ENCODE data around the gene ZC3H4.
"Not testable (repeated sequence)": the region's sequence is repeated elsewhere in the genome, so short reads cannot be mapped to it uniquely, and the experiment has no call there.

Gene ZC3H4

DNA sequence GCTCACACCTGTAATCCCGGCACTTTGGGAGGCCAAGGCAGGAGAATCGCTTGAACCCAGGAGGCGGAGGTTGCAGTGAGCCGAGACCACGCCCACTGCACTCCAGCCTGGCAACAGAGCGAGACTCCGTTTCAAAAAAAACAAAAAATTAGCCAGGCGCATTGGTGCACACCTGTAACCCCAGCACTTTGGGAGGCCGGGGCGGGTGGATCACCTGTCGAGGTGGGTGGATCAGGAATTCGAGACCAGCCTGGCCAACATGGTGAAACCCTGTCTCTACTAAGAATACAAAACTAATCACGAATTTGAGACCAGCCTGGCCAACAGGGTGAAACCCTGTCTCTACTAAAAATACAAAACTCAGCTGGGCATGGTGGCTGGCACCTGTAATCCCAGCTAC lies 35.2 kb downstream of the ZC3H4 start:
- FAIRE-seq = not testable (repeated sequence)

DNA sequence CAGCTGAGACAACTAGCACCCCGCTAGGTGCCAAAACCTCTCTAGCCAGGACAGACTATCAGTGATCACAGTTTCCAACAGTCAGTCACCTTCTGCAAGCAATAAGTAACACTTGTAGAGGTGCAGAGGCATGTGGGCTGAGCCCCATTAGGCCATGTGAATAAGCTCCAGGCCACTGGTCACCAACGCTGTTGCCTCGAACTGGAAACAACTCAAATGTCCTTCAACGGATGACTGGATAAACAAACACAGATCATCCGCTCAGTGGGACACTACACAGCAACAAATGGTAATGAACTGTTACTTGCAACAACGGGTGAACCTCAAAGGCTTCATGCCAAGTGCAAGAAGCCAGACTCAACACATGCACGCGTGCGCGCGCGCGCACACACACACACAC lies 37.6 kb downstream of the ZC3H4 start:
- no peak for FAIRE-seq

DNA sequence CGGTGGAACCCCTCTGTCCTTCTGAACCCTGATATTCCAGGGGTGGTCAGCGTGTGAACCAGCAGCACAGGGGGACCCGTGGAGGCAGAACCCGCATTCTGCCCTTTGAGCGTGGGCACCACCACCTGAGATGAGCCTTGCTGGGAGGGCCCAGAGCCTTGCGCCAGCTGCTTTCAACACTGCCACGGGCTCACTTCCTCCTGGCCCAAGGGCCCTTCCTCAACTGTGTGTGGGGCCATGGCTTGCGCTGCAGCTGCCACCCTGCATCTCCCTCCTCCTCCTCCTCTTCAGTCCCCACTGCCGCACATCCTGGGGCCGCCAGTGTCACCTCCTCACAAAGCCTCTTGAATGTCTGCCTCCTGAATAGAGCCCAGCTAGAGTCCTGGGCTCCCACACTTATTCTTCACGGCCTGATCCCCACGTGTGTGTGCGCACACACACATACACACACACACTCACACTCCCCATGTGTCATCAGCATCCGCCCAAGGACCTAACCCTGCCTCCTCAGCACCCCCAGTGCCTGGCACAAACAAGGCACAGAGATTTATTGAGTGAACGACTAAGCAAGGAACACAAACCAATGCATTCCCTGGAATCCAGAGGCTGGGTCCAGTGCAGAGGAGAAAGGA lies 38.3 kb downstream of the ZC3H4 start:
- FAIRE-seq = no peak

DNA sequence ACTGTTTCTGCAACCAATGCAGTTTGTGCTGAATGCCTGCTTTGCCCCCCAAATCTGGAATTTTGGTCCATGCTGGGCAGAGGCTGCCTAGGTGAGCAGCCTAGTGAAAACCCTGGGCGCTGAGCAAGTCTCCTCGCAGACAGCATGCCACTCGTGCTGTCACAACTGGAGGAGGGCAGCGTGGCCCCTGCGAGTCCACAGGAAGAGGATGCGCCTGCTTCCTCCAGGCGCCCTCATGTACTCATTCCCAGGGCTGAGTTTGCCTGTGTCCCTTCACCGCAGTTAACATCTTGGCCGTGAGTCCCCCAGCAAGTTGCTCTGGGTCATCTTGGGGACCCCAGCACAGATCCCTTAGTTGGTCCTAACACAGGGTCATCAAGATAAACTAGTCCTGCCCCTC lies 39.0 kb downstream of the ZC3H4 start:
- FAIRE-seq = no peak

DNA sequence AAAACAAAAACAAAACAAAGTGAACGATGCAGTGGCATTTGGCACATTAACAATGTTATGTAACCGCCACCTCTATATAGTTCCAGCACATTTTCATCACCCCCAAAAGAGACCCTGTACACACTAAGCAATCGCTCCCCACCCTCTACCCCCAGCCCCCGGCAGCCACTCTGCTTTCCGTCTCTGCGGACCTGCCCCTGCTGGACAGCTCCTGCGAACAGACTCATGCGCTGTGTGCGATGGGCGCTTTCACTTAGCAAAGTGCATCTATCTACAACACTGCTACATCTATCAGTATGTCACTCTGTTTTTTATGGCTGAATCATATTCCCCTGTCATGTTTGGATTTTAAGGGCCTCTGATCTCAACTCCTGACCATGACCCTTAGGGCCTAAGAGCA lies 40.0 kb downstream of the ZC3H4 start:
- no peak for FAIRE-seq

DNA sequence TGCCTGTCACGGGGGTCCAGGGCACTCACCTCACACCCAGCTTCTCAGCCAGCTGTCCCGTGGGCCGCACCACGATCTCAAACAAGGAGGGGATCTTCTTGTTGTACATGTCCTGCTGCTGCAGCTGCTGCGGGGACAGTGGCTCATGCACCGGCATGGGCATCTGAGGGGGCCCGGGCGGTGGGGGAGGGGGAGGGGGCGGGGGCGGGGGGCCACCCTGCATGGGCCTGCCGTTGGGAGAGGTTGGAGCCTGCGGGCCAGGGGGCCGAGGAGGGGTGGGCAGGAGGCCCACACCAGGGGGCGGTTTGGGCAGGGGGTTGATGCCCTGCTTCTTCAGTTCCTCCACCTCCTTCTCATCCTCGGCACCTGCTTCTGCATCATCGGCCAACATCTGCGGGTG lies 41.3 kb downstream of the ZC3H4 start:
- no peak for FAIRE-seq

DNA sequence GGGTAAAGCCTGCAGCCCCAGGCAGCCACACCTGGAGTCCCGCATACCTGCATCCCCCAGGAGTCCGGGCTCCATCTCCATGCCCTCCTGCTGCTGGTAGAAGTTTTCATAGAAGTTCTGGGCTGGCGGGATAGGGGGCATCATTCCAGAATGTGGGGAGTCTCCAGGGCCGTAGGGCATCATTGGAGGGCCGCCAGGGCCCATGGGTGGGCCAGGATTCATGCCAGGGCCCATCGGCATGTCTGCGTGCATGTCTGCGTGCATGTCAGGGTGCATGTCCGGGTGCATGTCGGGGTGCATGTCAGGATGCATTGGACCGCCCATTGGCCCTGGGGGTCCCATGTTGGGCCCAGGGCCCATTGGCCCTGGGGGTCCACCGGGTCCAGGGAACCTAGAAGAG lies 41.8 kb downstream of the ZC3H4 start:
- FAIRE-seq = no peak

DNA sequence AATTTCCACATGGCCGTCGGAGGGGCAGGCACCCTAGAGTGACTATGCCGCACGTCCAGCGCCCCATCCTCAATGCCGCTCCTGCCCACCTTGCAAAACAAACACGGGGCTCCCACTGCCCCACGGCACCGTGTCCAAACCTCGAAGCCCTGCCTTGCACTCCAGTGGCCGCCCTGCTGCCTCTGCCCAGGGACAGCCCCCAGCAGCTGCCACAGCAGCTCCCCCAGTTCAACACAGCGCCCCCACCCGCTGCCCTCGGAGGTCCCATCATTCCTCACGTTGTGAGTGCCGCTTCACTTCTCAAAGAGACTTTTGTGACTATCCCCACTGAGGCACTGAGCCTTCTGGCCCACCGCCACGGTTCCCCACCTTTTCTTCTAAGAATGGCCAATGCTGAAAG lies 42.8 kb downstream of the ZC3H4 start:
- no peak for FAIRE-seq

DNA sequence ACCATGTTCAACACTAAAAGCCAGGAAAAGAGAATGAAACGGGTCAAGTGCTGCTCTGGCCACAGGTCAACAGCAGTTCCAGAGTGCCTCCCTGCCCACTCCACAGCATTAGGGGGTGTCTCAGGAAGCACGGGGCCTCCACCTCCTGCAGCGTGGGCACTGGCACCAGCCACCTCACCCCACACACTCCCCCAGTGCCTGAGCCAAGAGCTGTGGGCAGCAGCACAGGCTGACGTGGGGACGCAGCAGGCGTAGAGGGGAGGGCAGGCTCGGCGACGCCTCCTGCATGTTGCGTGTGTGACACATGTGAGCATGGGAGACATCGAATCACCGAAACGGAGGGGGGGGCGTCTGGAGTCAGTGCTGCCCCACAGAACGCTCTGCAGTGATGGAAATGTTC lies 43.8 kb downstream of the ZC3H4 start:
- FAIRE-seq = no peak

DNA sequence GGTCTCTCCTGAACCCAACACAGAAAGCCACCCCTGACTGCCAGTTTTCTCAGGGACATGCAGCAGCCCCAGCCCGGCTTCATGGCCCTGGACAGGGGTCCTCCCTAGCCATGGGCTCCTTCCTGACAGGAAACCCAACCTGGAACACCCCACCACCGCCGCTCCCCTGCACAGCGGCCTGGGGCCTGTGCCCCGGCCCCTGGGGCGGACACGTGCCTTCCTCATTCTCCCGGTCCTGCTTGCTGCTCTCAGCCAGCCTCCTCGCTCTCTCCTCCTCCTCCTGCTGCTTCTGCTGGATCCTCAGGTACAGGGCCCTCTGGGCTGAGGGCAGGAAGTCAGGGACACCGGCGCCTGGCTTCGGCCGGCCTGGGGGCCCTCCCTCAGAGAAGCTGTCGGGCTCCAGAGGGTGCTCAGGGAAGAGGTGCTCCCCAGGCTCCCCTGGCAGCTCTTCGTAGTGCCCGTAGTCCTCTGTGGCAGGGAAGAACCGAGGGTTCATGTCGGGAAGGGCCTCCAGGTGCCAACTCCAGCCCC lies 44.6 kb downstream of the ZC3H4 start:
- no peak for FAIRE-seq

DNA sequence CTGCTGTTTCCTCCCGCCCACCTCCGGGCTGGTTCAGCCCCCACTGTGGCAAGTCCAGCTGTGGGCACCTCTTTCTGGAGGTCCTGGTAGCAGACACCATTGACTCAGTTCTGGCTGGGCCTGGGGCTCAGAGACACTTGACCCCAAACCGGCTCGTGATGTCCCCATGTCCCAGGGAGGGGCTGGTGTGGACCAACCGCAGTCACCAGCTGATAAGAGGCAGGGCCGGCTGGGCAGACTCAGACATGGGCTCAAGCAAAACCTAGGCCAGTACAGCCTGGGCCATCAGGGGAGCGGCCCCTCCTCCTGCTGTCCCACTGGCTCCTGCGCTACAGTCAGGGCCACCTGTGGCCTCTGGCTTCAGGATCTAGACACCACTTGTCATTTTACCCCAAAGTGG lies 45.3 kb downstream of the ZC3H4 start:
- FAIRE-seq = no peak

DNA sequence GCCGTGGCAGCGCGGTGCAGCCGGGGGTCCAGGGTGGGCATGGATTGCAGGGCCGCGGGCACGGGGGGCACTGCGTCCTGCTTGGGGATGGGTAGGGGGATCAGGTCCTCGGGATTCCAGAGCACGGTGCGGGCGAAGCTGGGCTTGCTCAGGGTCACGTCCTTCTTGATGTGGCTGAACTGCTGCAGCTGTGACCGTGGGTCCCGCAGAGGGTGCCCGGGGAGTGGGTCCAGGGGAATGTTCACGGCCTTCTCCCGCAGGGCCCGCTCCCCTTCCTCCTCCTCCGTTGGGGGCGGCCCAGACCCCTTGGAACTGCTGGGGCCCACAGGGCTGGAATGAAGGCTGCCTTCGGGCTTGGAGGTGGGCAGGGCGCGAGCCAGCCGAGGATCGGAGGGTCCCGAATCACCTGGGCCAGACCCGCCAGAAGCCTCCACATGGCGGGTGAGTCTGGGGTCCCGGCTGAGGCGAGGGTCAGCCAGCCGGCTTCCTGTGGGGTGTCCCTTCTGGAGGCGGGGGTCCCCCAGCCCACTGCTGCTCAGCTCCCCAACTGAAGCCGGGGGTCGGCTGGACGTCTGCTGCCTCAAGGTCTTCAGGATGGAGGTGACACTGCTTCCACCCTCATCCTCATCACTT lies 46.2 kb downstream of the ZC3H4 start:
- FAIRE-seq = no peak

DNA sequence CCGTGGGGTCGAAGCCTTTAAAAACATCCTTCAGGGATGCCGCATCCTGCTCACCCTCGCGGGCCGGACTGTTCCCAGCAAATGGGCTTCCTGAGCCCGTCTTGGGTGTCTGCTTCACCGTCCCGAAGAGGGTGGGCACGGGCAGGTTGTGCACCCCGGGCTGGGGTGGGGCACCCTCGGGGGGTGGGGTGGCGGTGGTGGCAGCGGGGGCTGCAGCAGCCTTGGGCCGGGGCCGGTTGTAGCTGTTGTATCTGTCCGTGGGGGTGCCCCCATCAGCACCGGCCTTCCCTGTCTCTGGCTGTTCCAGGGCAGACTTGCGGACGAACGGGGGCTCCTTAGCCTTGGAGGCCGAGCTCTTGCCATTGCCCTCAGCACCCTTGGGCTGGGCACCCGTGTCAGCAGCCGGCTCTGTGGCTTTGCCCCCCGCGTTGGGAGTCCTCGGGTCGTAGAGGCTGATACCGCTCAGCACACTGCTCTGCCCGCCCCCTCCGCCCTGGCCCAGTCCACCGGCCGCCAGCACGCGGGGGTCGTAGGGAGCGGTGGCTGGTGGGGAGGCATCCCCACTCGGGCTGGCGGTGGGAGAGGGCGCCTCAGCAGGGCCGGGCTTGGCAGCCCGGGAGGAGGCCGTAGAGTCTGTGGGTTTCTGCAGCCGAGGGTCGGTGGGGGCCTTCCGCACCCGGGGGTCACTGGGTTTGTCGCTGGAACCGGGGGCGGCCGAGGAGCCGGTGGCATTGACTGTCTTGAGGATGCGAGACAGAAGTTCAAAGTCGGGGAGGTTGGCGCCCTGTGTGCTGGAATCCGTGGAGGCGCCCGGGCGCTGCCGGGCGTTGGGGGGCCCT lies 47.0 kb downstream of the ZC3H4 start:
- no peak for FAIRE-seq

DNA sequence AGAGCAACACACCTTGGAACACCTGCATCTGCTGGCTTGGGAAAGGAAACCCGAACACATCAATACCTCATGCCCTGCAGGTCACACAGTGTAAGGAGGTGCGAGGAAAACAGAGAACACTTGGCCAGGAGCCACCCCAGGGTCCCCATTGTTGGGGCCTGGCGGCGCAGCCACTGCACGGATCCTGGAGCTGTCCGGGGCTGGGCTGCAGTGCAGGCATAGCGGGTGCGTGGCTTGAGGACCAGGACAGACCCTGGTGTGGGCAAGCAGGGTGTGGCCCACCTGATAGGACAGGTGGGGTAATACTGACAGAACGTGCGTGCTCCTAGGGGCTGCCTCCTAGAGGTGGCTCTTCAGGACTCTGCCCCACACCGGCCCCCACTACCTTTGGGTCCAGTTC lies 48.3 kb downstream of the ZC3H4 start:
- FAIRE-seq = no peak

DNA sequence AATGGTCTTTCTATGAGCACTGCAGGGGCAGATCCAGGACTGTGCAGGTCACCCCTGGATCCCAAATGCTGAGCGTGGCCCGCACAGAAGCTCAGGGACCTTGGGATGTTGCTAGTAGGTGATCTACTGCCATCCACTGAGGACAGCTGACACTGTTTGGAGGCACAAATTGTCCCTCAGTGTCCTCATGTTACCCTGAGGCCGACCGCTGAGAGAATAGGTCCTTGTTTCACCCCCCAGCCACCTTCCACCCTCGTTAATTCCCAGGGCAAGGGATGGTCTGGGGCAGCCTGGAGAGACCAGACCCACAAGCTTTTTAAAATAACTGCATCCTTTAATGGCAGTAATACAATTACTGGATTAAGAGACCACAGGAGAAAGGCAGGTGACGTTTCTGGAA lies 49.7 kb downstream of the ZC3H4 start:
- no peak for FAIRE-seq

DNA sequence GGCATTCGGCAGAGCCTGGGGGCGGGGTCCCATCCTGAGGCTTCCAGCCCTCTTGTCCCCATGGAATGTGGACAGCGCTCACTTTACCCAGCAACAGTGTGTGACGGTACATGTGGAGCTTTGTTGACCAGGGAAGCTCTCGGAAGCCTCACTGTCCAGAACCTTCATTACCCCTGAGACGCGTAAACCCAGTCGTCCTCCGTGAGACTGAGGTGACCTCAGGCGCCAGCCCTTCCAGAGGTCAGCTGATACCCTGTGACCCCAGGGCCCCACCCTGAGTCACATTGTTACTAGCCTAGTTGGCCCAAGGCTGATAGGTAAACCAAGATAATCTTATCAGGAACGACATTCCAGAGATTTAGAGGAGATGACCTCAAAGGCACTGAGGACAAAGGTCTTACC lies 55.0 kb downstream of the ZC3H4 start:
- FAIRE-seq = no peak

DNA sequence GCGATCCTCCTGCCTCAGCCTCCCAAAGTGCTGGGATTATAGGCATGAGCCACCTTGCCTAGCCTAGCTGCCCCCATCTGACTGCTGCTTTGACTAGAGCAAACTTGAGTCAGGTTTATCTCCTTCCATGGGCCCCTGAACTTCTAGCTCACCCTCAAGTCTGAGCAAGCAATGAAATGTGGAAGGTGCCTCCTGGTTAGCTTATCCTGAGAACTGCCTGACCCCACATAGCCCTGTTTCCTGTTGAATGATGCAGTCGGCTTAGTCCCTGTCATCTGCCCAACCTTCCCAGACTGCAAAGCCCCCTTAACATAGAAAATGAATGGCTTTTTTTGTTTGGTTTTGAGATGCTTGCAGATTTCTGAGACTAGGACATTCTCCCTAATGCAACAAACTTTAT lies 56.2 kb downstream of the ZC3H4 start:
- FAIRE-seq = no peak

DNA sequence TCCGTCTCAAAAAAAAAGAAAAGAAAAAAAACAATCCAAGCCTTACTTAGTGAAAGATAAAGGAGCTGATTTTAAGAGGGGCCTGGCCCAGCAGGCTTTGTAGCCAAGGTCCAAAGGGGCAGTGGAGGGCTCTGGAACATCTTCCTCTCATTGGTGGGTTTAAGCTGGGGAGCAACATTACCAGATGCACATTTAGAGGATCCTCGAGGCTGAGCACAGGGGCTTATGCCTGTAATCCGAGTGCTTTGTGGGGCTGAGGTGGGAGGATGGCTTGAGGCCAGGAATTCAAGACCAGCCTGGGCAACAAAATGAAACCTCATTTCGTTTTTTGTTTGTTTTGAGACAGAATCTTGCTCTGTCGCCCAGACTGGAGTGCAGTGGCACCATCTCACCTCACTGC lies 57.2 kb downstream of the ZC3H4 start:
- no peak for FAIRE-seq

DNA sequence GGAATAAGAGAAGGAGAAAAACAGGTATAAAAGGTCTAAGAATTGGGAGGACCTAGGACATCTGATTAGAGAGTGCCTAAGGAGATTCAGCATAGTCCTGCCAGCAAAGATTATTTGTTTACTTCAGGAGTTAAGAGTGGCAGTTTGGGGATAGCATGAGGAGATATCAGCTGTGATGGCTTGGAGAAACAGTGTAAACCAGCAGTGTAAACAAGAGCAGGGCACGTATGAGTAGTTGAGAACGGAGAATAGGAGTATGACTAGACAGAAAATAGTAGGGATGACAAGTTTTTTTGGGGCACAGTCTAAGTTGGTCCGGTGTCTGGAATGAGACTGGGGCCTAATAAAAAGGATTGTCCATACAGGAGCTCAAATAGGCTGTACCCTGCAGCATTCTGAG lies 63.0 kb downstream of the ZC3H4 start:
- FAIRE-seq = not testable (repeated sequence)

DNA sequence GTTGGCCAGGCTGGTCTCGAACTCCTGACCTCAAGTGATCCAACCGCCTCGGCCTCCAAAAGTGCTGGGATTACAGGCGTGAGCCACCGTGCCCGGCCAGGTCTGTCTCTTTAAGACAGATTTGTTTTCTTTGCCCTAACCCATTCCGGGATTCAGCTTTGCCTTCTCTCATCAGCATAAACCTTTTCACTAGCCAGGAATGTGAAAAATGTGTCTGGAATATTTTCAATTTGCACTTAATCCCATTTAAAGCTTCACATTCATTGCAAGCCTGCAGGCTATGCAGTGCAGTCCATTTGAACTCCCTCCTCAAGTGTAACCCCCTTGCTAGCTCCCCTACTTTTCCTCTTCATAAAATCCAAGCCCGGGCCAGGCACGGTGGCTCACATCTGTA lies 64.3 kb downstream of the ZC3H4 start:
- FAIRE-seq = no peak

DNA sequence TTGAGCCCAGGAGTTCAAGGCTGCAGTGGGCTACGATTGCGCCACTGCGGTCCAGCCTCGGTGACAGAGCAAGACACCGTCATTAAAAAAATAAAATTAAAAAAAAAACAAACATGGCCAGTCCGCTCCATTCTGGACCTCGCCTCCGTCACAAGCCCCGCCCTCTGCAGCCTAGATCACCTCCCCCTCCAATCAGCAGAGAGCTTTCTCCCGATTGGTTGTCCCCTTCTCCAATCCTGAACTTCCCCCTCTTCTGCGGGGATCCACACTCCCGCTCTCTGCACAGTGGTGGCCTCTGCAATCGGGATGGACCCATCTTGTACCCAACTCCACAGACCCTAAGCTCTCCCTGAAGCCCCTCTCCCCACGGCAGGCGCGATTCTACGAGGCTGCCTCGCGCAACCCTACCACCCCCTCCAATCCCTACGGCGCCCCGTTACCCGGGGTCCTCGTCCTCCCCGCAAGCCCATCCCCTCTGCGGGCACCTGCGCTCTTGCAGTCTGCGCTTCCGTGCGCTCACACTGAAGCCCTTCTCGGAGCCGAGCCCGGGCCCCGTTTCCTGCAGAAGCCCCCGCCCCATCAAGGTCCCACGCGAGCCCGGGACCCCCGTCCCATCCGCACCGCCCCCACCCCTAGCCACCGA lies 65.7 kb downstream of the ZC3H4 start:
- peak; percentile 18 for FAIRE-seq

DNA sequence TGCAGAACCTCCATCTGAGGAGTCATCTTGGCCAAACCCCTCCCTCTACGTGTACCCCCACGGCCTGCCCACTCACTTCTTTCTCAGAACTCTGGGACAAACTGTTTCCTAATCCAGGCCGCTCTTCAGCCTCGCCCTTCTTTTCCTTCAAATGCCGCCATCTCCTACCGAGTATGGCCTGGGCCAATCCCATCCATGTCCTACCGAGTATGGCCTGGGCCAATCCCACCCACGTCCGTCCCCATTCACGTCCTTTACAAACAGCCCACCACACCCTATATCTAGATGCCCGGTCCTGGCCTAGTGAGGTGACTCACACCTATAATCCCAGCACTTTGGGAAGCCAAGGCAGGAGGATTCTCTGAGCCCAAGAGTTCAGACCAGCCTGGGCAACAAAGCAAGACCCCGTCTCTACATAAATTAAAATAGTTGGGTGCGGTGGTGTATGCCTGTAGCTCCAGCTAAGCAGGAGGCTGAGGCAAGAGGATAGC lies 66.3 kb downstream of the ZC3H4 start:
- FAIRE-seq = no peak

DNA sequence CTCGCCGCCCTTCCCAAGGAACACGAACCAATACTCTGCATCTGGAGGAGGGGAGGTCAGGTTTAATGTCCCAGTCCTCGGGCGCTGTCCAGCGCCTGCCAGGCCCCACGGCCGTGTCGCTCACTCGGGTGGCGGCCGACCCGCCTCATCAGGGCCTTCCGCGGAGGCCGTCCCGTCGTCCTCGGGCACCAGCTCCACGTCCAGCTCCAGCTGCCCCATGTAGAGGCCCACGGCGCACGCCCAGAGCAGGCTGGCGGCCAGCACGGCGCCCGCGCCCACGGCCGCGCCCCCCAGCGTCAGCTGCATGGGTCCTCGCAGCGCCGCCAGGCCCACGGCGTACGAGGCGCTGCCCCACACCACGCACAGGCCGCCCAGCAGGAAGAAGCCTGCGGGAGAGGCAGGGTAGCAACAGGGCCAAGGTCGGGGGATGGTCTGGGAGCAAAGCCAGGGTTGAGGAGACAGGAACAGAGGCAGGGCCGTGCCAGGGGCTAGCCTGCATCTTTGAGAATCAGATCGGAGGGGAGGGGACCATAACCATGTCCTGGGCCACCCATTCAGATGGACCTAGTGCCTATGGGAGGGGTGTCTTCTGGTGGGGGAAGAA lies 67.6 kb downstream of the ZC3H4 start:
- no peak for FAIRE-seq

Measured in endometrium (tissue), 2 donors.